SHP77 treated with DMSO at 0.1 percent for 48 hours (cell line): ENCODE data around the gene NFIX.

Experiments used
- DNase-seq: peaks from one replicate; lab custom pipeline; 2025; lab: John Stamatoyannopoulos, UW

NFIX gene

GRCh38 chr19:13104848-13105711 lies 109.8 kb downstream of the NFIX start:
- no peak for DNase-seq

- DNase-seq: no peak
These were observed 114.3 kb downstream of the NFIX start for GRCh38 chr19:13109361-13110098.

- no peak for DNase-seq
These were observed 114.9 kb downstream of the NFIX start for GRCh38 chr19:13110099-13110610.

- no peak for DNase-seq
These were observed 117.3 kb downstream of the NFIX start for GRCh38 chr19:13112555-13112954.

- no peak for DNase-seq
These were observed 120.6 kb downstream of the NFIX start for GRCh38 chr19:13115936-13116281.

- peak; percentile 78 for DNase-seq
These were observed 121.3 kb downstream of the NFIX start, which contains the start of gene TRMT1 for GRCh38 chr19:13116282-13117175. Gene TRMT1 (minus strand): TSS chr19:13116740. CDS start chr19:13116399, 341 bp downstream.

GRCh38 chr19:13117176-13117771 lies 122.0 kb downstream of the NFIX start:
- no peak for DNase-seq

GRCh38 chr19:13117772-13118423 lies 122.6 kb downstream of the NFIX start, which contains the start of gene NACC1:
Gene NACC1 (plus strand): TSS chr19:13118264. CDS start chr19:13135208, 16,944 bp downstream.
- DNase-seq: peak; percentile 56

- DNase-seq: no peak
These were observed 123.3 kb downstream of the NFIX start for GRCh38 chr19:13118424-13119193.

GRCh38 chr19:13119627-13120026 lies 124.4 kb downstream of the NFIX start:
- no peak for DNase-seq

GRCh38 chr19:13120031-13120430 lies 124.8 kb downstream of the NFIX start:
- no peak for DNase-seq

GRCh38 chr19:13120817-13121216 lies 125.5 kb downstream of the NFIX start:
- DNase-seq: no peak

GRCh38 chr19:13121551-13122274 lies 126.4 kb downstream of the NFIX start:
- DNase-seq: no peak

- DNase-seq: no peak
These were observed 127.1 kb downstream of the NFIX start for GRCh38 chr19:13122275-13122878.

GRCh38 chr19:13122980-13123957 lies 128.0 kb downstream of the NFIX start:
- DNase-seq: no peak

- no peak for DNase-seq
These were observed 131.8 kb downstream of the NFIX start for GRCh38 chr19:13127051-13127450.

GRCh38 chr19:13127811-13128575 lies 132.7 kb downstream of the NFIX start:
- no peak for DNase-seq
